Measurements from ENCODE around the gene HSPA2.

The HSPA2 gene

DNA sequence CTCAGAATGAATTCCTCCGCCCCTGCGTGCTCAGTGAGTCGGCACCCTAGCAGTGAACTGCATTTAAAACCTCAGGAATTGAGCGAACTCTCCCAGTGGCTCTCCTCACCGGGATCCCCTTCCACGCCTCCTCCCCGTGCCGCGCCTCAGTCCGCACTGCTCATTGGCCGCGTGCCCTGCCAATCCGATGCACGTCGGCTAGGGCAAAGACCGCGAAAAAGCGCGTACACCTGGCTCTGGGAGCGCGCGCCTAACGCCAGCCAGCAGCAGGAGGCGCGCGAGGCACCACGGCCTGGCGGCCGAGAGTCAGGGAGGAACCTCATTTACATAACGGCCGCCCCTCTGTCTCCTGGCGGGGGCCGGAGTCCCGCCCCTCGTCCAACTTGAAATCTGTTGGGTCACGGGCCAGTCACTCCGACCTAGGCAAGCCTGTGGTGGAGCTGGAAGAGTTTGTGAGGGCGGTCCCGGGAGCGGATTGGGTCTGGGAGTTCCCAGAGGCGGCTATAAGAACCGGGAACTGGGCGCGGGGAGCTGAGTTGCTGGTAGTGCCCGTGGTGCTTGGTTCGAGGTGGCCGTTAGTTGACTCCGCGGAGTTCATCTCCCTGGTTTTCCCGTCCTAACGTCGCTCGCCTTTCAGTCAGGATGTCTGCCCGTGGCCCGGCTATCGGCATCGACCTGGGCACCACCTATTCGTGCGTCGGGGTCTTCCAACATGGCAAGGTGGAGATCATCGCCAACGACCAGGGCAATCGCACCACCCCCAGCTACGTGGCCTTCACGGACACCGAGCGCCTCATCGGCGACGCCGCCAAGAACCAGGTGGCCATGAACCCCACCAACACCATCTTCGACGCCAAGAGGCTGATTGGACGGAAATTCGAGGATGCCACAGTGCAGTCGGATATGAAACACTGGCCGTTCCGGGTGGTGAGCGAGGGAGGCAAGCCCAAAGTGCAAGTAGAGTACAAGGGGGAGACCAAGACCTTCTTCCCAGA is at the start of gene HSPA2:
TSS of gene HSPA2 (plus strand) at position 534 of the 995 bp plus-strand sequence. CDS start at position 643, 109 bp downstream.
- DNase-seq: peak; percentile 97

DNA sequence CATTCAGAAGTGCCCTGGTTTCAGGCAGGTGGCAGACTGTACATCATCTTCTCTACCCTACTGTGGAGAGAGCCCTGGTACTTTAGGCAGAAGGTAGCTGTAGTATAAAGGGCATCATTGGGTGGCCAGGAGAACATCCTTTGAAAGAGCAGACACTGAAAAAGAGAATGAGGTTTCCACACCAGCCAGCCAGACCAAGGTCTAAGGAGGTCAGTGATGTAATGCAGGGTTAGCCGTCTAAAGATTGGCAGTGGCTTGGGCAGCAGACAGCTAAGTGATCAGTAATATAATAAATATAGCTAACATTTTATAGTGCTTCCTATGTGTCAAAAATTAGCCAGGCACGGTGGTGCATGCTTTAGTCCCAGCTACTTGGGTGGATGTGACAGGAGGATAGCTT is 48.9 kb upstream of the HSPA2 start:
- no peak for DNase-seq

DNA sequence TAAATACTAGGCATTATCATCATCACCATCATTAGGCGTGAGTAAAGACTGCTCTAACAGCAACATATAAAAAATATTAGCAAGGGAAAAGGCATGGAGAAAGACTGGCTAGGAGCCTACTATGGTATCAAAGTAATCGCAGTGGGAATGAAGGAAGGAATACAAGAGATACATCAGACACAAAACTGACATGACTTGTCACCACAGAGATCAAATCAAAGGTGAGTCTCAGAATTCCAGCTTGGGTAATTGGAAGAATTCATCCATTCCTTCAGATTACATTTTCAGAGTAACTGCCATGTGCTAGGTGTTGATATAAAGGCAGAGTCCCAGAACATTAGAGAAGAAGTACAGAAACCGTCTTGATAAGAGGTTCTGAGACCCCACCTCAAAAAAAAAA is 47.1 kb upstream of the HSPA2 start:
- no peak for DNase-seq

DNA sequence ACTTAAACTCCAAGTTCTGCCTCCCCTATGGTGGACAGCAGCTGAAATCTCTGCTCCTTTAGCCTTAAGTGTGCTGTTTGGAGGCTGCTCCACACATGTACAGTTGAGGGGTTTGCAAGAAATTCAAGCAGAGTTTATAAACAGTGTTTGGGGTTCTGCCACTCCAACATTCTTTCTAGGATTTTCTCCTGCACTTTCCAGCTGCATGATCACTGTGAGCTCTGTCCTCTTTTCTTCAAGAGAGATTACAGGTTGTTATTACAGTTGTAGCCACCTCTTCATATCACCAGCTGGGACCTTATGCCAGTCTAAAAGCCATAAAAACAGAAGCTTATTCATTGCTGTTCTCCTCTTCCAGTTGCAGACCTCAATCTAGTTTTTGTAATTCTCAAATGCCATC is 45.3 kb upstream of the HSPA2 start:
- no peak for DNase-seq

DNA sequence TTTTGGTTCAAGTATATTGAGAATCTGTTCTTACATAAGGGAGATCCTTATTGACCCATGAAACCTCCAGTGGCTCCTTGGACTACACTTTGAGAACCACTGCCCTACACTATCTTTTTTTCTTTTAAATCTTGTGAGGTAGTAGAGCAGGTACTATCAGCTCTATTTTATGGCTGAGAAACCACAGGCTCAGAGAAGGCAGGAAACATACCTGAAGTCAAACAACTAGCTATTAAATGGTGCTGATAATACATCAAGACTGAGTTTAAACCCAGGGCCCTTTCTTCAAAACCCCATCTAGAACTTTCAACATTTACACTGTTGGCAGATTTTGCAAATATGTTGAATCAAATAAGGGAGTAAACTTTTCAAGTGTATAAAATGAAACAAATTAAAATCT is 43.8 kb upstream of the HSPA2 start:
- no peak for DNase-seq

DNA sequence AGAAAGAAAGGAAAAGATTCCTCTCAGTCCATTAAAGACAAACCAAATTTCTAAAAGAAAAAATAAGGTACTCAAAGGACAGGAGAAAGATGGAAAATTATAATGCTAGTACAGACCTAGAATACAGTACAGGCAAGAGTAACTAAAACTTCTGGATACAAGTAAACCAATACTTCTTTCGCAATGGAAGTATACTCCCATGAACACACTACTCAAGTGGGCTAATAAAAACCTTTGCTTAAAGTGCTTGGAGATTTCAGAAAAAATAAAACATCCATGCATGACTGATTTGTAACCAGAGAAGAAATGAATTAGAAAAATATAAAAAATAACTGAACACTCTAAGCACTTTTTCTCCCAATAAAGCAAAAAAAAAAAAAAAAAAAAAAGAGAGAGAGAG is 40.5 kb upstream of the HSPA2 start:
- no peak for DNase-seq

DNA sequence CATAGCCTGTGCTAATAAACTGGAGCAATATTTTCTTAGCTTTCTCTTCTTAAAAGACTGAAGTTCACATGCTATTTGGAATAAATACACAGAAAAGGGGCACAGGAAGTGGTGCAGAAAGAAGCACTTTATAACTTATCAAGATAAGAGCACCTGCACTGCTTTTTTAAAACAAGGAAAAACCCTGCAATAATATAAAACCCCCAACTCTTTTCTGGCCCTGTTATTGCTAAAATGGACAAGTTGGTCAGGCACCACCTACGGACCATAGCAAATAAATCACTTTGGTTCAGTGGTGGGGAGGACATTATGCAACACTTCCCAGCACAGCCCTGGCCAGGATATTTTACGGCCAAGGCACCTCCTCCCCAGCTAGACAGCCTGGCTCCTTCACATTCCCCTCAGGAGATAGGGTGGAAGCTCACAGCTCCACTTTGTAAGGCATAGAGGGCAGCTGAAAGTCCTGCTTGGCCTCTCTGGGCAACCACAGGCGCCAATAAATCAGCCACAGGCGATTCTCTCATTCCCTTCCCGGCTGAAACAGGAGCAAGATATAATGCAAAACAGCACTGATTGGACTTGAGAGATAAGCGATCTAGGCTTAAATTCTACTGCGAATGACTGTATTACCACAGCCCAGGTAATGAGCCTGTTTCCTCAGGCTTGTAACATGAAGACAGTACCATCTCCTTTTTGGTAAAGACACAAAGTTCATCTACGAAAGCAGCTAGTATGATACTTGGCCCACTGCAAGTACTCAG is 39.0 kb upstream of the HSPA2 start:
- DNase-seq: peak; percentile 8

DNA sequence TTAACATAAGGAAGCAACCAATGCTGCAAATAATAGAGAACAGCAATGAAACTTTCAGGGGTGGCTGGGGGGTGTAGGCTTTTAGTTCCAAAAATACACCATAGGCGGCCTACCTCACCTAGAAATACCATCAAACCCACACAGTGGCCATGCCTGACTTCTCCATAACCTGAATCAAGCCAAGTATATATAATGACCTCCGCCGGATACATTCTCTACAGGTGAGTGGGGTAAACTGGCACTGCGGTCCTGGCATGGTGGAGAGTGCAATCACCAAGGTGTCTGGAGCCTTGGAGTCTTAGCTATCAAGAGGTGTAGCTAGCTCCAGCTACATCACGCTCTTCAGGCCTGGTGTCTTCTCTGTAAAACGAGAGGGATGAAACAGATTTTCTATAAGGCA is 38.1 kb upstream of the HSPA2 start:
- peak; percentile 17 for DNase-seq

DNA sequence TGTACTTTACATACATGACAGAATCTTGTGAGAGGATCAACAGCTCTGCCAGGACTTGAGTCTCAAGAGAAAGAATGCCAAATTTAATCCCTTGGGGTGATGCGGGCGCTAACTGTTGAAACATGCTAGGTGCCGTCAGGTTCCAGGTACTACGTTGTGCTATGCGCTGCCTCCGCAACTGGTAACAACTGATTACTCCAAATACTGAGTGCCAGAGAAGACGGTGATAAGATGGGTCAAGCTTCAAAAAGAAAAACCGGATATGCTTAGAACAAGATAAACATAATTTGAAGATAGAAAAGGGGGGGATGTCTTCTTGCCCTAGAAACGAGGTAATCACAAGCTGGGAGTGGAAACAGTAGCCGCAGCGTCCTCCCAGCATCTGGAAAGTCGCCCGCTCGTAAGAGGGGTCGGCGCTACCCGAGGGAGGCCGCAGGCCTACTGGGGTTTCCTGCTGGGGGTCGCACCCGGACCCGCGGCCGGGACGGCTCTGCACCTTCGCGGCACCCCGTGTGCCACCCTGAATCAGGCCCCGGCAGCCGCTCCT is 37.6 kb upstream of the HSPA2 start:
- peak; percentile 23 for DNase-seq

DNA sequence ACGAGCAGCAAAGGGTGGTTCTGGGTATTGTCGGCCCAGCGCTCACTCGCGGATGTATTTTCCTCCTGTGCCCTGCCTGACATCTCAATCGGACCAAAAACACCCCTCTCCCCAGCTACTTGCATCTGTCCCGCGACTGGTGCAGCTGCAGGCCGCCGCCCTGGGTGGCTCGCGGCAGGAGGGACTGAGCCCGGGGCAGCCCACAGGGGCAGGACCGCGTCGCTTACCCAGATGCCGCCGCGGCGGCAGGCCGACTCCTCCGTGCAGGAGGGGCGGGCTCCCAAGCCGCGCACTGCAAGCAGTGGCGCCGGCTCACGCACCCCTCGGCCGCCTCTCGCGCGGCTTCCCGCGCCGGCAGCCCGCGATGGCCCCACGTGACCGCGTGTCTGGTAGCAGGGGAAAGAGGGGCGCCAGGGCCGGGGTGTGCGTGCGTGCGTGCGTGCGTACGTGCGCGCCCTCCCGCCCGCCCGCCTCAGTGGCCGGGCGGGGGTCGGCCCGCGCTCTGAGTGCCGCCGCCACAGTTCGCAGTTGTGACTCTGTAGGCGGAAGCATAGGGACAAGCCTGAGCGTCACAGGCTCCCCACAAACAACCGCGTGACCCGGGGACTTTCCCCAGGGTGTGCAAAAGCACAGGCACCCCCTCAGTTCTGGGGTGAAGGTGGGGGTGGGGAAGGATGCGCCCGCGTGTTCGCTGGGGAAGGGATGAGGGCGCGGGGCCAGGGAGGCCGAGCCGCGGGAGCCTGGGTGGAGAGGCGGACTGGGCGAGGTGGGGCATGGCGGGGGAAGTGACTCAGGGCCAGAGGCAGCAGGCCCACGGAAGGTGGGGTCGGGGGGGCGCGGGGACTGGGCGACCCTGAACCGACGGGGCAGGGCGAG is 36.9 kb upstream of the HSPA2 start, which contains the start of gene ZBTB25:
TSS of gene ZBTB25 (minus strand) at position 405 of the 876 bp plus-strand sequence. CDS start 13,305 bp downstream, outside the sequence.
- peak; percentile 94 for DNase-seq

DNA sequence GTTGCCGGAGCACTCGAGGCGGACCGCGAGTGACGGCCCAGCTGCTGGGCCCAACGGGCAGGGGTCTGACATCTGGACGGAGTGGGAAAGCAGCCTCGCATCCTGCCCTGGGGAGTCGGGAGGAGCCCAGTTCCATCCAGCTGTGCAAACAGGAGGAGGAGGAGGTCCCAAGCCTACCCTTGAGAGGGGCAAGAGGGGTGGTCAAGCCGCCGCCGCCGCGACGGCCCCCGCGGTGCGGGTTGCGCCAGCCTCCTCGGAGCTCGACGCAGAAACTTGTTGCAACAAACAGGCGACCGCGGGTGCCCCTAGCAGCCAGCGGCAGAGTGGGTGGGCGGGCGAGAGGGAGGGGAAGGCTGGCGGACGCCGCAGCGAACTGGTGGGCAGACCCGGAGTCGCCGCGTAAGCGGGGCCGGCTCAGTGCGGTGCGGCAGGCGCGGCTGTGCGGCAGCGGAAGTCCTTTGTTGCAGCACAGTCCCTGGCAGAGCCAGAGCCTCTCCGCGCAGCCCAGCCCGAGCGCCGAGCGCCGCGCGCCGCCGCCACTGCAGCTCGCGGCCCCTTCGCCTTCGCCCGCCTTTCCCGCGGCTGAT is 36.1 kb upstream of the HSPA2 start, which contains the start of gene ZBTB1:
TSS of gene ZBTB1 (plus strand) at position 461 of the 587 bp plus-strand sequence. CDS start 16,735 bp downstream, outside the sequence.
- DNase-seq: peak; percentile 90

DNA sequence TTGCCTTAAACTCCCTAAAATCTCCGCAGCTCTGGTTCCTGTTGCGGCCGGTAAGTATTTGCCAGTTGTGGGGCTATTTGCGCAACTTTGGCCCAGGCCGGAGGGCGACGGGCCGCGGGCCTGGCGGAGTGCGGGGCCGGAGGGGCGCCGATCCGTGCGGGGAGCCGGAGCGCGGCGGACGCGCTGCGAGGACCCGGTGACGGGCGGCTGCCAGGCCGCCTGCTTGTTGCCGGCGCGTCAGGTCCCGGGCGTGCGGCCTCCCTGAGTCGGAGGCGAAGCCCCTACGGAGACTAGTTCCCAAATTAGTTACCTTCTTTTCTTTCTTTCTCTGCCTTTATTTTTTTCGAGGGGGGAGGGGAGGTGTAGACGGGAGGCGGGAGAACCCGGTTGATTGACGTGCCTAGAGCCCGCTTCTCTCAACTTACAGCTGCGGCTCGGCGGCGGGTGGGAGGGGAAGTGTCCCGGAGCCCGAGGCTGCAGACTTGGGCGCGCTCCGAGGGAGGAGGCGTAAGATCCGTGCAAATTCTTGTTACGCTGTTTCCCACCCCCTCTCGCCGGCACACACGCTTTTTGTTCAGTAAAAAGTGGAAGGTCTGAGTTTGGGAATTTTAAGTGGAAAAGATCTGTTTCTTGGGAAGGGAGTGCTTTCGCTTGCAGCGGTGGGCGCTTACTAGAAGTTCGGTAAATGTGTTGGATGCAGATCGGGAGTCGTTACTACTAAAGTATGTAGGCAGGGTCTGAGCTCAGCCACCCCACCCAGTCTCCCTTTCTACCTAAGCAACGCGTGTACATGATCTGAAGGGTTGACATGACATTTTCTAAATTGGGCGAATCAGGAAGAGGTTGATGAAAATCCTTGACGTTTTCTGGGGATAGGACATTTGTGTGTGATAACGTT is 35.4 kb upstream of the HSPA2 start:
- DNase-seq: peak; percentile 91

DNA sequence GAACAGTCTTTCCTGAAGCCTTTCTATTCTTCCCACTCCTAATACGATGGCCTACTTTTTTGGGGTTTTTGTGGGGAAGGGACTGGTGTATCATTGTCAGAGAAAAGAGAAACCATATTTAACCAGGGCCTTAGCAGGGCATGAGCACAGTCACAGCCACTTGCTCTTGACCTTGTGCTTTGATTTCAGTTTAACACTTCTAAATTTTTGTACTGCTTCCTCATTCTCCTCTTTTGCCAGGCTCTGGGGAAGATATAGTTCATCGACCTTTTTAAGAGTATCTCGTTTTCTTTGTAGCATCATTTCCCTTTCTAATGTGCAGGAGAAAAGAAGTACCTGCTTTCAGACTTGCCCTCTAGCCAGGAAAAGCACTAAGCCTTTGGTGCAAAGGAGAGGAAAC is 33.8 kb upstream of the HSPA2 start:
- no peak for DNase-seq

DNA sequence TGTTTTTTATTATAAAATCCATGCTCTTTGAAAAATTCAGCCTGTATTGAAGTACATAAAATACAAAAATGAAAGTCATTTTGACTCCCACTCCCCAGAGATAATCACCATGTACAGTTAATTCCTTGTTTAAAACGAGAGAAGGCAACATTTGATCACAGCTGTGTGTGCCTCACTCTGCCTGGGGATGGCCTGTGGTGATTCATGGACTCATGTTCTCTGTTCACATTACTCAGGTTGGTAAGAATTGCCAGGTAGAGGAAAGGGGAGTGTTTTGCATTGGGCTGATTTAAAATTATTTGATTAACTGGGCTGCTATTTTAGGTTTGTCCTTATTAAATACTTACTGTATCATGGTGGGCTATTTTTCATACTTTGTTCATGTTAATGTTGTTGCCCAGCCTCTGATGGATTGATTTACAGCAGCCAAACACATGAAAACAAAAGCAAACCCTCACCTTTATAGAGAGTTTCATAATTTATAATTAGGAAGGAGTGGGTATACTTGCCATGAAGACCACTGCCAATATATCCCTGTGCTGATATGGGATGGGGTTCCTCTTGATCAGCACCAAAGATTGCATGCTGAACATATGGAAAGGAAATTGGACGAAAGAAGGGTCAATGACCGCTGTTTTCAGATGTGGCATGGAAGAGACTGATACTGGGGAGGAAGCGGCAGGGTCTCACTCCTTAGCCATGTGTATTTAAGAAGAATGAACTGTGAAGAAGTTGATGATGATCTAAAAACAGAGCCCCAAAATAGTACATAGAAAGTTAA is 33.0 kb upstream of the HSPA2 start:
- DNase-seq: peak; percentile 64

DNA sequence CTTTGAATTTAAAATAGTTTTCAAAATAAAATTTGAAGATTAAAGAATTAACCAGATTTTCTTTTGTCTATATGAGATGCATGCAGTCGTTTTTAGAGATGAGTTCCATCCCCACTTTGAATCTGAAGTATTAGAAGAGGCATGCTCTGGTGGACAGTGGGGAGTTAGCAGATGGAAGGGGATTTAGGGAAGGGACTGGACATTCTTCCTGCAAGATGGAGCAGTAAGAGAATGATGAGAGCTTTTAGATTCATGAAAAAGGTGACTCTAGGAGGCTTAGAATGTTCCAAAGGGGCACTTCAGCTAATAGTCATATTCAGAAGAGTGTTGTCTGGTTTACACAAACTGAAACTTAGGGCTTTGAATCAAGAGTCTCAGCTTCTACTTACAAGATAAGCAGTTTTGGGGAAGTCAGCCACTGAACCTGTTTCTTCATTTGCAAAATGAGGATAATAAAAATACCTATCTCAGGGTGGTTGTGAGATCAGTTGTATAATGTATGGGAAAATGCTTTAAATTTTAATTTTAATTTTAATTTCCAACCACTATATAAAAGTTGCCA is 32.2 kb upstream of the HSPA2 start:
- no peak for DNase-seq

DNA sequence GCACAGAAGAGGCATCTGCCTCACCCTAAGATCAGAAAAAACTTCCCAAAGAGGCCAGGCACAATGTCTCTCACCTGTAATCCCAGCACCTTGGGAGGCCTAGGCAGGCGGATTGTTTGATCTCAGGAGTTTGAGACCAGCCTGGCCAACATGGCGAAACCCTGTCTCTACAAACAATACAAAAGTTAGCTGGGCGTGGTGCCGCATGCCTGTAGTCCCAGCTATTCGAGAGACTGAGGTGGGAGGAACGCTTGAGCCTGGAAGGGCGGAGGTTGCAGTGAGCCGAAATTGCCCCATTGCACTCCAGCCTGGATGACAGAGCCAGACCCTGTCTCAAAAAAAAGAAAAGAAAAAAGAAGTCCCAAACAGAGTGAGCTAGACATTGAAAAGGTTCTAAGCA is 31.5 kb upstream of the HSPA2 start:
- no peak for DNase-seq

DNA sequence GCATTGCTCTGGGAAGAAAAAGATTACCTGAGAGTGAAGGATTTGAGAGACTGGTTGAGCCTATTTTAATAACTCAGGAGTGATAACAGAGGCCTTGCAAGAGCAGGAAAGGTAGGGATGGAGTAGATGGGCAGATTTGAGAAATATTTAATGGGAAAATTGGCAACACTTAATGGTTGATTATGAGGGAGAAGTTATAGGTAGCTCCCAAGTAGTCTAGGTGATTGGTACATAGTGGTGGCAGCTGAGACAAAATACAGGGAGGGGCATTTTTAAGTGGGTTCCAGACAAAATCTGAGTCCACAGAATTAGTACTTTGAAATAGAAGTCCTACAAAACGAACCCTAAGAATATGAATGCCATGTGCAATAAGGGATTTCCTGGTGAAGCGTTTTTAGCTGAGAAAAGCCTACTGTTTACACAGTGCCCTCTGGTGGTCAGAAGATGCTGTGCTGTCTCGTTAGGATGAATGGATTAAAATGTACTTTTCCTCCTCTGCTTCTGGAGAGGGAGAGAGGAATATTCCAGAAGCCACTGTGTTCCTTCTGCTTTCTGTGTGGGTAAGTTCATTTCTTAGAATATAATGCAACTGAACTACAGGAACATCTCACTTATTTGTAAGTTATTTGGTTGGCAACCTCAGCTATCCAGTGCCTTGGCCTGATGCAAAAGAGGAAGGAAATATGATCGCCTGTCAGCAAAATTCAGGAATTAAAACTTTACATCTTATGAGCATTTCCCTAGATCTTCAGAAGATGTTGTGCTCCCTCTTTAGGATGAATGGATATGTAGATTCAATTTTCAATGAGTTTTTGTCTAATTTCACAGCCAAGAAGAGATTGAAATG is 29.5 kb upstream of the HSPA2 start:
- DNase-seq: peak; percentile 73

DNA sequence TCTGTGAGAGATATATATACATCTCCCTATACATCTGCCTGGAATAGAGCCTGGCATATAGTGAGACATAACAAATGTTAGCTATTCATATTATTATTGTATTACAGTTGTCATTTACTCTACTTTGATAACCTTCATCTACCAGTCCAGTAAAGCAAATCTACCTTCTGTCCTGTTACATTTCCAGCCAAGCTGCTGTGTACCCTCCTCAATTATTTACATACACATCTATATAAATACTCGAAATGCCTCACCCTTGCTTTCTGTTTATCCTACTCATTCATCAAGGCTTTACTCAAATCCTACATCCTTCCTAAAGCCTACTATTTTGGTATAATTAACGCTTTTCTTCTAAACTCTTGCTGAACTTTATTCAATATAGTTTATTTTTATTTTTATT is 27.3 kb upstream of the HSPA2 start:
- DNase-seq: no peak

DNA sequence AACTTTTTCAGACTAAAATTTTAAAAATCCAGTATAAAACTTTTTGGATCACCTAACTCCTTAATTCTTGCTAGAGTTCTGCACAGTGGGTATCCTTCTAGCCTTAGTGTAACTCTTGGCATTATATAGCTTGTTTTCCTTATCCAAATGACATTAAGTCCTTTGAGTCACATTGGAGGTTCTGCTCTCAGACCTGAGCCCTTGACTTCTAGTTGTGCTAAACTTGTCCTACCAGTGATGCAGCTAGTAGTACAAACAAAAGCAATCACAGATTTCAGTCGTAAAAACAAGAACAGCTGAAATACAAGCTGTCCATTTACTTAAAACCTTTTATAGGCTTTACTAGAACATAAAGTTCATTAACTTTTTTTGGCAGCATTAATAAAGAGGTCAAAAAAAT is 25.5 kb upstream of the HSPA2 start:
- no peak for DNase-seq

Data from activated CD4-positive, alpha-beta T cell treated with anti-CD3 and anti-CD28 coated beads for 48 hours (primary cell).